ENCODE results near the gene E4F1. TPM values are rescaled to one million over a fixed set of nuclear protein-coding genes. Genes with fewer than 3 reads are reported as not detected.

The E4F1 gene
- total and polyA plus RNA-seq, 2 donors (not counting 3 experiments of a cell fraction or from before 2014, with no cell fraction given) = 28.6 to 32.7 TPM

DNA sequence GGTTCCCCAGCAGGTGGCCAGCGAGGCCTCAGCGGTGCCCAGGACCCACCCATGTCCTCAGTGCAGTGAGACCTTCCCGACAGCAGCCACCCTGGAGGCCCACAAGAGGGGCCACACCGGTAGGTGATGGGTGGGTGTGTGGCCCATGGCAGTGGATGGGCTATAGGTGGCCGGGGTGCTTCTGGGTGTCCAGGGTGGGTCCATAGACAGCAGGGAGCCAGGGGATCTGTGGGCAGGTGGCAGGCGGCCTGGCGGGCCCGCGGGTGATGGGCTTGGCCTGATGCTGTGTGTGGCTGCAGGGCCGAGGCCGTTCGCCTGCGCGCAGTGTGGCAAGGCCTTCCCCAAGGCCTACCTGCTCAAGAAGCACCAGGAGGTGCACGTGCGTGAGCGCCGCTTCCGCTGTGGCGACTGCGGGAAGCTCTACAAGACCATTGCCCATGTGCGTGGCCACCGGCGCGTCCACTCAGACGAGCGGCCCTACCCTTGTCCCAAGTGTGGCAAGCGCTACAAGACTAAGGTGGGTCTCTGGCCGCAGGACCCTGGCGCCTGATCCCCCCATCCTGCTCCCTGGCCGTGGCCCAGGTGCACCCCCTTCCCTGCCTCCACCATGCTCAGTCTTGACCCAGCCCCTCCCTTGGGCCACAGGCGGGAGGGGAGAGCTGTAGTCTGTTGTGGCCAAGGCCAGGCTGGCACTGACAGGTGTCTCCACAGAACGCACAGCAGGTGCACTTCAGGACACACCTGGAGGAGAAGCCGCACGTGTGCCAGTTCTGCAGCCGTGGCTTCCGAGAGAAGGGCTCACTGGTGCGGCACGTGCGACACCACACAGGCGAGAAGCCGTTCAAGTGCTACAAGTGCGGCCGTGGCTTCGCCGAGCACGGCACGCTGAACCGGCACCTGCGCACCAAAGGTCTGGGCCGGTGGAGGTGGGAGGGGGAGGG is 10.8 kb downstream of the E4F1 start:
- BruUV-seq (replicated peaks) = no TSS peak
- Histone ChIP-seq H3K9ac (replicated peaks; ENCODE audit: extremely low read depth, insufficient read depth, low read length) (no peak overlapping the region), H3K4me2 (ENCODE audit: insufficient read depth, low read length) (no peak overlapping the region), H4K20me1 (replicated peaks; ENCODE audit: control insufficient read depth, extremely low read depth, insufficient read depth, low read length) (no peaks in the 10 kb centered on the region), H2AFZ (ENCODE audit: low read depth, low read length) (no peak overlapping the region), H3K27me3 (ENCODE audit: control insufficient read depth in 2 of 2, insufficient read depth in 2 of 2, low read length in 2 of 2) (peaks cover 5 to 18% of the 10 kb centered on the region in 2 experiments), H3K9me1 (replicated peaks; ENCODE audit: control insufficient read depth, extremely low read depth, insufficient read depth, low read length) (no peaks in the 10 kb centered on the region), H3K4me1 (ENCODE audit: control insufficient read depth, extremely low read depth, insufficient read depth, low read length) (peaks cover 10% of the 10 kb centered on the region), H3K79me2 (ENCODE audit: control insufficient read depth, insufficient read depth, low read length) (no peaks in the 10 kb centered on the region), H3K9me3 (replicated peaks; ENCODE audit: control insufficient read depth, insufficient read depth, low read length) (no peaks in the 10 kb centered on the region), H3K36me3 (ENCODE audit: control insufficient read depth in 2 of 2, extremely low read depth in 1 of 2, insufficient read depth in 2 of 2, low read length in 2 of 2) (peaks cover 9 to 46% of the 10 kb centered on the region in 2 experiments), H3K27ac (ENCODE audit: insufficient read depth, low read depth, low read length) (no peak overlapping the region), H3K4me3 (replicated peaks in 1 of 3; ENCODE audit: insufficient read depth in 1 of 3, low read depth in 1 of 3, low read length in 3 of 3) (no peak overlapping the region)
- TF ChIP-seq, protein P1, sequence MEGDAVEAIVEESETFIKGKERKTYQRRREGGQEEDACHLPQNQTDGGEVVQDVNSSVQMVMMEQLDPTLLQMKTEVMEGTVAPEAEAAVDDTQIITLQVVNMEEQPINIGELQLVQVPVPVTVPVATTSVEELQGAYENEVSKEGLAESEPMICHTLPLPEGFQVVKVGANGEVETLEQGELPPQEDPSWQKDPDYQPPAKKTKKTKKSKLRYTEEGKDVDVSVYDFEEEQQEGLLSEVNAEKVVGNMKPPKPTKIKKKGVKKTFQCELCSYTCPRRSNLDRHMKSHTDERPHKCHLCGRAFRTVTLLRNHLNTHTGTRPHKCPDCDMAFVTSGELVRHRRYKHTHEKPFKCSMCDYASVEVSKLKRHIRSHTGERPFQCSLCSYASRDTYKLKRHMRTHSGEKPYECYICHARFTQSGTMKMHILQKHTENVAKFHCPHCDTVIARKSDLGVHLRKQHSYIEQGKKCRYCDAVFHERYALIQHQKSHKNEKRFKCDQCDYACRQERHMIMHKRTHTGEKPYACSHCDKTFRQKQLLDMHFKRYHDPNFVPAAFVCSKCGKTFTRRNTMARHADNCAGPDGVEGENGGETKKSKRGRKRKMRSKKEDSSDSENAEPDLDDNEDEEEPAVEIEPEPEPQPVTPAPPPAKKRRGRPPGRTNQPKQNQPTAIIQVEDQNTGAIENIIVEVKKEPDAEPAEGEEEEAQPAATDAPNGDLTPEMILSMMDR (IDR thresholded peaks at IDR 0.05; ENCODE audit: extremely low read depth in 1 of 2, insufficient read depth in 1 of 2, low read depth in 1 of 2, low read length in 2 of 2) = no peak
- no peak for TF ChIP-seq MYC (IDR thresholded peaks at IDR 0.05; ENCODE audit: low read depth, low read length)
- TF ChIP-seq POLR2A (IDR thresholded peaks at IDR 0.05; ENCODE audit: low read depth, low read length) = no peak
- TF ChIP-seq FOS (IDR thresholded peaks at IDR 0.05; ENCODE audit: borderline replicate concordance, insufficient read depth, low read length) = no peak
- TF ChIP-seq POLR2AphosphoS5 (IDR thresholded peaks at IDR 0.05; ENCODE audit: insufficient read depth, low read depth, low read length) = no peak
- intact Hi-C loops (cut with micrococcal nuclease) = no loop called here
- dilution Hi-C loops (cut with MboI; ENCODE audit: extremely low pct_ligation_motif_present, low sequenced_read_pairs) = no loop called here
- no peak for FAIRE-seq
- ChIA-PET POLR2A (no interaction called here), CTCF (no interaction called here)
- DNase-seq (ENCODE audit: low read depth, low spot score) = no peak

Measured in endothelial cell of umbilical vein (primary cell).